SK-MEL-5 (cell line): ENCODE measurements around the gene DIAPH2. TPM values are rescaled to one million over a fixed set of nuclear protein-coding genes. Genes with fewer than 3 reads are reported as not detected.
A peak's percentile ranks its signal among the peaks of the same experiment; 100 is the strongest.

ENCODE experiments used
- DNase-seq: peaks from one replicate; pipeline ENCODE4 v3.0.0-alpha.2; 2016; ENCODE audit warnings: low read depth, low spot score
- in situ Hi-C: cut with HindIII; loops from 2 replicates; pipeline ENCODE4 v1.10.0; 2016; ENCODE audit warnings: low sequenced_read_pairs, high pct_unique_total_duplicates, low pct_unique_long_range_greater_than_20kb
- total RNA-seq: library from RNA; depleted of rRNA; stranded (reverse); fragments of >200 nt; shearing (Covaris generic); gene quantifications from 2 replicates; pipeline ENCODE4 v1.2.3, GENCODE V29; 2014

The DIAPH2 gene
- total RNA-seq, 1 experiment from 2014 or later: 21.8 TPM

GRCh38 chrX:97060020-97060419 is 375.4 kb downstream of the DIAPH2 start:
- no peak for DNase-seq
- in situ Hi-C loops: no loop called here

- in situ Hi-C loops: no loop called here
- DNase-seq: peak; percentile 88
These were observed 380.4 kb downstream of the DIAPH2 start for GRCh38 chrX:97065066-97065465.

GRCh38 chrX:97065973-97066372 is 381.3 kb downstream of the DIAPH2 start:
- DNase-seq: no peak
- in situ Hi-C loops: no loop called here

- in situ Hi-C loops: no loop called here
- no peak for DNase-seq
These were observed 381.7 kb downstream of the DIAPH2 start for GRCh38 chrX:97066381-97066780.

GRCh38 chrX:97070346-97070745 is 385.7 kb downstream of the DIAPH2 start:
- DNase-seq: no peak
- in situ Hi-C loops: no loop called here

GRCh38 chrX:97074400-97074799 is 389.8 kb downstream of the DIAPH2 start:
- in situ Hi-C loops: no loop called here
- DNase-seq: no peak

- in situ Hi-C loops: no loop called here
These were observed 404.5 kb downstream of the DIAPH2 start for GRCh38 chrX:97089116-97089515.

GRCh38 chrX:97096385-97096784 is 411.7 kb downstream of the DIAPH2 start:
- no peak for DNase-seq
- in situ Hi-C loops: no loop called here

More at GRCh38 chrX:97089116-97089515, 404.5 kb downstream of the DIAPH2 start:
- DNase-seq: no peak

GRCh38 chrX:97102938-97103337 is 418.3 kb downstream of the DIAPH2 start:
- in situ Hi-C loops: no loop called here
- no peak for DNase-seq

- in situ Hi-C loops: no loop called here
- no peak for DNase-seq
These were observed 425.1 kb downstream of the DIAPH2 start for GRCh38 chrX:97109730-97110129.

GRCh38 chrX:97117572-97117971 is 432.9 kb downstream of the DIAPH2 start:
- in situ Hi-C loops: no loop called here

GRCh38 chrX:97119474-97120109 is 434.9 kb downstream of the DIAPH2 start:
- in situ Hi-C loops: no loop called here

More at GRCh38 chrX:97117572-97117971, 432.9 kb downstream of the DIAPH2 start:
- DNase-seq: no peak

GRCh38 chrX:97123001-97123400 is 438.4 kb downstream of the DIAPH2 start:
- in situ Hi-C loops: no loop called here

More at GRCh38 chrX:97119474-97120109, 434.9 kb downstream of the DIAPH2 start:
- DNase-seq: peak; percentile 3

GRCh38 chrX:97126020-97126419 is 441.4 kb downstream of the DIAPH2 start:
- in situ Hi-C loops: no loop called here

More at GRCh38 chrX:97123001-97123400, 438.4 kb downstream of the DIAPH2 start:
- peak; percentile 63 for DNase-seq

GRCh38 chrX:97132664-97133415 is 448.2 kb downstream of the DIAPH2 start:
- in situ Hi-C loops: no loop called here
- no peak for DNase-seq

More at GRCh38 chrX:97126020-97126419, 441.4 kb downstream of the DIAPH2 start:
- peak; percentile 83 for DNase-seq

GRCh38 chrX:97145934-97146333 is 461.3 kb downstream of the DIAPH2 start:
- DNase-seq: no peak
- in situ Hi-C loops: no loop called here

GRCh38 chrX:97155816-97156215 is 471.2 kb downstream of the DIAPH2 start:
- DNase-seq: no peak
- in situ Hi-C loops: no loop called here

GRCh38 chrX:97158269-97158668 is 473.6 kb downstream of the DIAPH2 start:
- no peak for DNase-seq
- in situ Hi-C loops: no loop called here
